Nephron (organoid): ENCODE data around the gene CLP1.
"Not testable (repeated sequence)": the region's sequence is repeated elsewhere in the genome, so short reads cannot be mapped to it uniquely, and the experiment has no call there.

Source experiments
- H3K27ac Mint-ChIP-seq, 3 experiments: 2 replicates each; pipeline ENCODE4 v1.8.0; 2020; ENCODE audit warnings: mixed read lengths in 3 of 3, mild to moderate bottlenecking in 2 of 3, moderate library complexity in 1 of 3
- H3K27me3 Mint-ChIP-seq: 2 replicates; pipeline ENCODE4 v1.8.0; 2021; ENCODE audit warnings: low read depth, mild to moderate bottlenecking, moderate library complexity, mixed read lengths
- H3K36me3 Mint-ChIP-seq: 2 replicates; pipeline ENCODE4 v1.8.0; 2020; ENCODE audit warnings: low read depth, mixed read lengths
- H3K4me1 Mint-ChIP-seq: 2 replicates; pipeline ENCODE4 v1.8.0; 2020; ENCODE audit warnings: mixed read lengths
- H3K4me3 Mint-ChIP-seq, 3 experiments: 2 replicates each; pipeline ENCODE4 v1.8.0; 2020; ENCODE audit warnings: mild to moderate bottlenecking in 3 of 3, mixed read lengths in 3 of 3, moderate library complexity in 2 of 3
- H3K9me3 Mint-ChIP-seq: 2 replicates; pipeline ENCODE4 v1.8.0; 2020; ENCODE audit warnings: mixed read lengths
- TF ChIP-seq, protein P1 (sequence below), 3 experiments: fragments of 200-600 bp; sonication (generic); IDR thresholded peaks; one replicate each; pipeline ENCODE4 v1.5.0; 2021; ENCODE audit warnings: antibody characterized with exemption in 3 of 3; ENCODE audit not compliant: unreplicated experiment in 3 of 3

The CLP1 gene

DNA sequence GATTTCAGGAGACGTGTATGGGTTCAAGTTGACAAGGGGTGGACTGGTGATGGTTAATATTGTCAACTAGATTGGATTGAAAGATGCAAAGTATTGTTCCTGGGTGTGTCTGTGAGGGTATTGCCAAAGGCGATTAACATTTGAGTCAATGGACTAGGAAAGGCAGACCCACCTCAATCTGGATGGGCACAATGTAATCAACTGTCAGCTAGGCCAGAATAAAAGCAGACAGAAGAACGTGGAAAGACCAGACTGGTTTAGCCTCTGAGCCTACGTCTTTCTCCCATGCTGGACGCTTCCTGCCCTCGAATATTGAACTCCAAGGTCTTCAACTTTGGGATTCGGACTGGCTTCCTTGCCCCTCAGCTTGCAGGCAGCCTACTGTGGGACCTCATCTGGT, 6.2 kb upstream of the CLP1 start:
- H3K27ac Mint-ChIP-seq = peak overlapping the region in 1 of 3 experiments; percentile 28
- H3K4me1 Mint-ChIP-seq = peaks cover 58% of the 10 kb centered on the region
- H3K4me3 Mint-ChIP-seq = peak overlapping the region in 1 of 3 experiments; percentile 24
- peaks cover 11% of the 10 kb centered on the region for H3K27me3 Mint-ChIP-seq
- TF ChIP-seq, protein P1, sequence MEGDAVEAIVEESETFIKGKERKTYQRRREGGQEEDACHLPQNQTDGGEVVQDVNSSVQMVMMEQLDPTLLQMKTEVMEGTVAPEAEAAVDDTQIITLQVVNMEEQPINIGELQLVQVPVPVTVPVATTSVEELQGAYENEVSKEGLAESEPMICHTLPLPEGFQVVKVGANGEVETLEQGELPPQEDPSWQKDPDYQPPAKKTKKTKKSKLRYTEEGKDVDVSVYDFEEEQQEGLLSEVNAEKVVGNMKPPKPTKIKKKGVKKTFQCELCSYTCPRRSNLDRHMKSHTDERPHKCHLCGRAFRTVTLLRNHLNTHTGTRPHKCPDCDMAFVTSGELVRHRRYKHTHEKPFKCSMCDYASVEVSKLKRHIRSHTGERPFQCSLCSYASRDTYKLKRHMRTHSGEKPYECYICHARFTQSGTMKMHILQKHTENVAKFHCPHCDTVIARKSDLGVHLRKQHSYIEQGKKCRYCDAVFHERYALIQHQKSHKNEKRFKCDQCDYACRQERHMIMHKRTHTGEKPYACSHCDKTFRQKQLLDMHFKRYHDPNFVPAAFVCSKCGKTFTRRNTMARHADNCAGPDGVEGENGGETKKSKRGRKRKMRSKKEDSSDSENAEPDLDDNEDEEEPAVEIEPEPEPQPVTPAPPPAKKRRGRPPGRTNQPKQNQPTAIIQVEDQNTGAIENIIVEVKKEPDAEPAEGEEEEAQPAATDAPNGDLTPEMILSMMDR (IDR thresholded peaks at IDR 0.05; ENCODE audit: unreplicated experiment in 3 of 3) = no peak
- no peaks in the 10 kb centered on the region for H3K9me3 Mint-ChIP-seq
- H3K36me3 Mint-ChIP-seq = no peaks in the 10 kb centered on the region

DNA sequence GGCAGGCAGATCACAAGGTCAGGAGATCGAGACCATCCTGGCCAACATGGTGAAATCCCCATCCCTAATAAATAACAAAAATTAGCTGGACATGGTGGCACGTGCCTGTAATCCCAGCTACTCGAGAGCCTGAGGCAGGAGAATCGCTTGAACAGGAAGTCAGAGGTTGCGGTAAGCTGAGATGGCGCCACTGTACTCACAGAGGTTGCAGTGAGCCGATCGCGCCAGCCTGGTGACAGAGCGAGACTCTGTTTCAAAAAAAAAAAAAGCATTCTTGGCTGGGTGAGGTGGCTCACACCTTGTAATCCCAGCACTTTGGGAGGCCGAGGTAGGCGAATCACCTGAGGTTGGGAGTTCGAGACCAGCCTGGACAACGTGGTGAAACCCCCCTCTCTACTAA, 5.3 kb upstream of the CLP1 start:
- not testable (repeated sequence) for H3K36me3 Mint-ChIP-seq, H3K9me3 Mint-ChIP-seq, H3K27me3 Mint-ChIP-seq, H3K4me3 Mint-ChIP-seq, H3K27ac Mint-ChIP-seq
- H3K4me1 Mint-ChIP-seq = peaks cover 56% of the 10 kb centered on the region

DNA sequence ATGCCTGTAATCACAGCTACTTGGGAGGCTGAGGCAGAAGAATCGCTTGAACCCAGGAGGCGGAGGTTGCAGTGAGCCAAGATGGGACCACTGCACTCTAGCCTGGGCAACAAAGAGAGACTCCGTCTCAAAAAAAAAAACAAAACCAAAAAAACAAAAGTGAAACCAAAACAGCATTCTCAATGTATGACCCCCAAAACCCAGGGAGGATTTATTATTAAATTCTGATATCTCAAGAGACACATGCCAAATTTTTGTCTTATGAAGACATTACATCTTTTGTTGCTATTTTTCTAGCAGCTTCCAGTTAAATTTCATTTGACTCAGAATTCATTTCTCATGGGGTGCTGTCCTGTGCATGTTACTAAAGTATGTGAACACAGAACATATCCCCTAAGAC, 4.9 kb upstream of the CLP1 start:
- no peaks in the 10 kb centered on the region for H3K36me3 Mint-ChIP-seq
- no peaks in the 10 kb centered on the region for H3K9me3 Mint-ChIP-seq
- TF ChIP-seq, protein P1 (IDR thresholded peaks at IDR 0.05; ENCODE audit: unreplicated experiment in 3 of 3) = no peak
- H3K4me1 Mint-ChIP-seq = peaks cover 55% of the 10 kb centered on the region
- H3K27ac Mint-ChIP-seq = peak overlapping the region in 1 of 3 experiments; percentile 18
- H3K27me3 Mint-ChIP-seq = peaks cover 7% of the 10 kb centered on the region
- peak overlapping the region in 1 of 3 experiments; percentile 5 for H3K4me3 Mint-ChIP-seq

DNA sequence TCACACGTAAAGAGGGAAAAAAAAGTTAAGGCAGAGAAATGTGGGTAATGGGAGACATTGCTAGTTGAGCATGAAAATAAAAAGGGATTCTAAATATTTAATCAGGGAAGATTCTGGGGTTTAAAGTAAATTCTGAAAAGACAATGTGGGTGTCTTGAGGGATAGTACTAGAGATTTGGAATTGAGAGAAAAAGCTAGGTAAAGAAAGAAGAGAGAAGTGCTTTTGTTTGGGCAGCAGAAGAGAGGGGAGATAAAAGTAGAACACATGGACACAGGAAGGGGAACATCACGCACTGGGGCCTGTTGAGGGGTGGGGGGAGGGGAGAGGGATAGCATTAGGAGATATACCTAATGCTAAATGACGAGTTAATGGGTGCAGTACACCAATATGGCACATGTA, 4.4 kb upstream of the CLP1 start:
- Mint-ChIP-seq H3K9me3 (no peaks in the 10 kb centered on the region), H3K27me3 (peaks cover 2% of the 10 kb centered on the region), H3K36me3 (peaks cover under 1% of the 10 kb centered on the region), H3K27ac (peak overlapping the region in 1 of 3 experiments; percentile 18), H3K4me3 (peak overlapping the region in 2 of 3 experiments; percentile 5 to 24), H3K4me1 (peaks cover 54% of the 10 kb centered on the region)
- TF ChIP-seq, protein P1 (IDR thresholded peaks at IDR 0.05; ENCODE audit: unreplicated experiment in 3 of 3) = no peak

DNA sequence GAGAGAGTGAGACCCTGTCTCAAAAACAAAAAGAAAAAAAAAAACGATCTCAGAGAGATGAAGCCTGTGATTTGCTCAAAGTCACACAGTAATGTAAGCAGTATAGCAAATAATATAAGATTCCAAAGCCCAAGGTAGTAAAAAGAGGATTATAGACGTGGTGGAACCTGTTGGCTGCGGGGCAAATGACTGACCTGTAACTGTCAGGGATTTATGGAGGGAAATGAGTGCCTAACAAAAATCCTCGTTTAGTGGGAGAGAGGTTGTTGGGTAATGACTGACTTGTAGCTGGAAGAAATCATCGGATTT, 723 bp upstream of the CLP1 start:
- Mint-ChIP-seq H3K27me3 (no peaks in the 10 kb centered on the region), H3K4me3 (peak overlapping the region; percentile 84 to 99 (median 96)), H3K27ac (peak overlapping the region; percentile 65 to 87 (median 69)), H3K36me3 (peaks cover 21% of the 10 kb centered on the region), H3K4me1 (peaks cover 25% of the 10 kb centered on the region), H3K9me3 (no peaks in the 10 kb centered on the region)
- TF ChIP-seq, protein P1 (IDR thresholded peaks at IDR 0.05; ENCODE audit: unreplicated experiment in 3 of 3) = no peak

DNA sequence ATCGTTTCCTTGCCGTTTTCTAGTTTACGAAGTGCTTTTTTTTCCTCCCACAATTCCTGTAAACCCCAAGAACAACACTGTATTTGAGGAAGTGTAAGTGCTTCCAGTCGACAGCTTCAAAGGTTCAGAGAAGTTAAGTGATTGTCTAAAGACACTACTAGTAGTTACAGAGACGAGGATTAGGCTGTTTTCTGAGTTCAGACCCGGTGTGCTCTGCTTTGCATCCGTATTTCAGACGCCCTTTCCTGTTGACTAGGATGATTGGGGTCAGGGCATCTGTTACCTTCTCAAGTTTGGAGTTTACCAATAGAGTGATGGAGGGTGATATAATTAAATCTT, 430 bp downstream of the CLP1 start:
- H3K4me1 Mint-ChIP-seq = peaks cover 22% of the 10 kb centered on the region
- H3K9me3 Mint-ChIP-seq = no peaks in the 10 kb centered on the region
- H3K36me3 Mint-ChIP-seq = peaks cover 27% of the 10 kb centered on the region

More for the DNA sequence above, 430 bp downstream of the CLP1 start:
- H3K4me3 Mint-ChIP-seq = peak overlapping the region; percentile 96 to 99 (median 97)
- peak overlapping the region; percentile 65 to 87 (median 69) for H3K27ac Mint-ChIP-seq
- TF ChIP-seq, protein P1 (IDR thresholded peaks at IDR 0.05; ENCODE audit: unreplicated experiment in 3 of 3) = no peak
- H3K27me3 Mint-ChIP-seq = no peaks in the 10 kb centered on the region
